Neural progenitor cell (in vitro differentiated cells): Measurements from ENCODE around the gene BSDC1. TPM values are rescaled to one million over a fixed set of nuclear protein-coding genes. Genes with fewer than 3 reads are reported as not detected.

ENCODE experiments used
- DNase-seq: peaks from one replicate; pipeline ENCODE4 v3.0.0-alpha.2; 2016; ENCODE audit warnings: low spot score
- H2AFZ ChIP-seq: fragments of 200-600 bp; sonication (generic); replicated peaks from 2 replicates; pipeline ENCODE4 v1.6.1; 2016; ENCODE audit warnings: antibody characterized with exemption
- H3F3A ChIP-seq: fragments of 200-600 bp; sonication (generic); 2 replicates; pipeline ENCODE4 v1.6.1; 2016; ENCODE audit warnings: antibody characterized with exemption, low read depth
- H3K27ac ChIP-seq: fragments of 200-600 bp; sonication (generic); 2 replicates; pipeline ENCODE4 v1.5.1; 2016; ENCODE audit warnings: mild to moderate bottlenecking
- H3K27me3 ChIP-seq: fragments of 200-600 bp; sonication (generic); 2 replicates; pipeline ENCODE4 v1.6.1; 2016; ENCODE audit warnings: mild to moderate bottlenecking, moderate library complexity
- H3K36me3 ChIP-seq: fragments of 200-600 bp; sonication (generic); 2 replicates; pipeline ENCODE4 v1.5.1; 2016
- H3K4me1 ChIP-seq: fragments of 200-600 bp; sonication (generic); 2 replicates; pipeline ENCODE4 v1.6.1; 2016; ENCODE audit warnings: mixed run types
- H3K4me2 ChIP-seq: fragments of 200-600 bp; sonication (generic); 2 replicates; pipeline ENCODE4 v1.6.1; 2016
- H3K4me3 ChIP-seq: fragments of 200-600 bp; sonication (generic); 2 replicates; pipeline ENCODE4 v1.5.1; 2016
- H3K79me2 ChIP-seq: fragments of 200-600 bp; sonication (generic); 2 replicates; pipeline ENCODE4 v1.6.1; 2016; ENCODE audit warnings: low read depth
- H3K9ac ChIP-seq: fragments of 200-600 bp; sonication (generic); 2 replicates; pipeline ENCODE4 v1.6.1; 2016
- H3K9me3 ChIP-seq: fragments of 200-600 bp; sonication (generic); 2 replicates; pipeline ENCODE4 v1.5.1; 2016; ENCODE audit warnings: low read depth
- H4K20me1 ChIP-seq: fragments of 200-600 bp; sonication (generic); 2 replicates; pipeline ENCODE4 v1.6.1; 2016; ENCODE audit warnings: low read depth
- H3K27ac Mint-ChIP-seq: 3 replicates; pipeline ENCODE4 v1.8.0; 2021; ENCODE audit warnings: mixed read lengths
- H3K27me3 Mint-ChIP-seq: 2 replicates; pipeline ENCODE4 v1.8.0; 2022; ENCODE audit warnings: low read depth, mild to moderate bottlenecking, inconsistent platforms, moderate library complexity, mixed read lengths; ENCODE audit not compliant: insufficient read depth
- H3K36me3 Mint-ChIP-seq: 3 replicates; pipeline ENCODE4 v1.8.0; 2021; ENCODE audit warnings: mixed read lengths
- H3K4me1 Mint-ChIP-seq: 3 replicates; pipeline ENCODE4 v1.8.0; 2021; ENCODE audit warnings: mixed read lengths
- H3K4me3 Mint-ChIP-seq: 3 replicates; pipeline ENCODE4 v1.8.0; 2021; ENCODE audit warnings: mild to moderate bottlenecking, moderate library complexity, mixed read lengths
- H3K9me3 Mint-ChIP-seq: 3 replicates; pipeline ENCODE4 v1.8.0; 2020; ENCODE audit warnings: mixed read lengths
- CTCF ChIP-seq: fragments of 200-600 bp; sonication (generic); IDR thresholded peaks from 2 replicates; pipeline ENCODE4 v1.5.1; 2017; ENCODE audit warnings: antibody characterized with exemption, mild to moderate bottlenecking
- EZH2 ChIP-seq: fragments of 200-600 bp; sonication (generic); IDR thresholded peaks from 2 replicates; pipeline ENCODE4 v1.6.1; 2017; ENCODE audit warnings: antibody characterized with exemption, mild to moderate bottlenecking, moderate library complexity
- EZH2phosphoT487 ChIP-seq: fragments of 200-600 bp; sonication (generic); IDR thresholded peaks from 2 replicates; pipeline ENCODE4 v1.6.1; 2017; ENCODE audit warnings: antibody characterized with exemption
- total RNA-seq: library from RNA; depleted of rRNA; stranded (reverse); fragments of >200 nt; gene quantifications from 2 replicates; pipeline ENCODE4 v1.2.3, GENCODE V29; 2015; ENCODE audit warnings: low replicate concordance

Gene BSDC1
- total RNA-seq, 1 donor from 2014 or later, result 47.5 TPM

- Mint-ChIP-seq H3K27me3 (peaks cover 4% of the 10 kb centered on the region), H3K27ac (no peak overlapping the region), H3K4me3 (no peak overlapping the region), H3K36me3 (peaks cover 8% of the 10 kb centered on the region), H3K9me3 (no peaks in the 10 kb centered on the region), H3K4me1 (peaks cover under 1% of the 10 kb centered on the region)
- no peak overlapping the region for H3K9ac ChIP-seq
- no peak overlapping the region for H3K4me3 ChIP-seq
- H3K27me3 ChIP-seq, result no peaks in the 10 kb centered on the region
- DNase-seq, result no peak
- H3K79me2 ChIP-seq, result no peaks in the 10 kb centered on the region
- no peak overlapping the region for H3K27ac ChIP-seq
- TF ChIP-seq EZH2phosphoT487, result no peak
- TF ChIP-seq CTCF, result no peak
- no peak for TF ChIP-seq EZH2
- no peaks in the 10 kb centered on the region for H3K36me3 ChIP-seq
- H3K4me2 ChIP-seq, result no peak overlapping the region
- H3K4me1 ChIP-seq, result no peaks in the 10 kb centered on the region
- H2AFZ ChIP-seq, result no peak overlapping the region
- no peaks in the 10 kb centered on the region for H3K9me3 ChIP-seq
- H3F3A ChIP-seq, result peaks cover 4% of the 10 kb centered on the region
- peaks cover 26% of the 10 kb centered on the region for H4K20me1 ChIP-seq
These were observed 72.4 kb downstream of the BSDC1 start for GRCh38 chr1:32321712-32322291.

- Histone ChIP-seq H2AFZ (no peak overlapping the region), H3K36me3 (no peaks in the 10 kb centered on the region), H3K9ac (no peak overlapping the region), H3K9me3 (no peaks in the 10 kb centered on the region), H3K79me2 (peaks cover 16% of the 10 kb centered on the region), H3K4me1 (no peaks in the 10 kb centered on the region), H4K20me1 (peaks cover 34% of the 10 kb centered on the region), H3K27me3 (no peaks in the 10 kb centered on the region), H3K4me3 (no peak overlapping the region), H3K27ac (no peak overlapping the region), H3F3A (peaks cover 14% of the 10 kb centered on the region), H3K4me2 (no peak overlapping the region)
- Mint-ChIP-seq H3K27me3 (peaks cover 4% of the 10 kb centered on the region), H3K27ac (no peak overlapping the region), H3K36me3 (peaks cover 2% of the 10 kb centered on the region), H3K9me3 (no peaks in the 10 kb centered on the region), H3K4me1 (no peaks in the 10 kb centered on the region), H3K4me3 (no peak overlapping the region)
- no peak for TF ChIP-seq EZH2
- TF ChIP-seq CTCF, result no peak
- no peak for TF ChIP-seq EZH2phosphoT487
- DNase-seq, result no peak
These were observed 75.9 kb downstream of the BSDC1 start for GRCh38 chr1:32318127-32318869.

- no peaks in the 10 kb centered on the region for H3K9me3 ChIP-seq
These were observed 77.4 kb downstream of the BSDC1 start for GRCh38 chr1:32316903-32317277.

More at GRCh38 chr1:32316903-32317277, 77.4 kb downstream of the BSDC1 start:
- H3K4me1 Mint-ChIP-seq, result no peaks in the 10 kb centered on the region
- TF ChIP-seq EZH2, result no peak
- TF ChIP-seq EZH2phosphoT487, result no peak
- no peak for TF ChIP-seq CTCF
- H3K36me3 Mint-ChIP-seq, result peaks cover 2% of the 10 kb centered on the region
- DNase-seq, result no peak
- H2AFZ ChIP-seq, result no peak overlapping the region
- H3F3A ChIP-seq, result peaks cover 14% of the 10 kb centered on the region
- no peaks in the 10 kb centered on the region for H3K36me3 ChIP-seq
- no peaks in the 10 kb centered on the region for H3K4me1 ChIP-seq
- no peak overlapping the region for H3K4me3 Mint-ChIP-seq
- no peak overlapping the region for H3K27ac ChIP-seq
- no peaks in the 10 kb centered on the region for H3K9me3 Mint-ChIP-seq
- no peaks in the 10 kb centered on the region for H3K27me3 ChIP-seq
- peaks cover under 1% of the 10 kb centered on the region for H3K27me3 Mint-ChIP-seq
- H3K9ac ChIP-seq, result no peak overlapping the region
- peaks cover 41% of the 10 kb centered on the region for H4K20me1 ChIP-seq
- no peak overlapping the region for H3K4me3 ChIP-seq
- H3K4me2 ChIP-seq, result no peak overlapping the region
- H3K27ac Mint-ChIP-seq, result no peak overlapping the region
- H3K79me2 ChIP-seq, result peaks cover 30% of the 10 kb centered on the region

Other genes starting within 250 kb of the BSDC1 start
- 37.2 and 51.0 TPM in 2 replicates for gene TXLNA, start 214.8 kb downstream of the BSDC1 start, total RNA-seq
- gene CCDC28B, start 193.8 kb downstream of the BSDC1 start, total RNA-seq, result 6.5 and 16.4 TPM in 2 replicates
- 5.6 and 5.8 TPM in 2 replicates for gene IQCC, start 188.8 kb downstream of the BSDC1 start, total RNA-seq
- not detected in 2 replicates for gene DCDC2B, start 185.4 kb downstream of the BSDC1 start, total RNA-seq
- gene TMEM234, start 172.1 kb downstream of the BSDC1 start, total RNA-seq, result 6.0 and 13.7 TPM in 2 replicates
- gene EIF3I, start 172.0 kb downstream of the BSDC1 start, total RNA-seq, result 204 and 220 TPM in 2 replicates
- 0.17 and 5.3 TPM in 2 replicates for gene FAM167B, start 147.2 kb downstream of the BSDC1 start, total RNA-seq
- 0.32 and 0.77 TPM in 2 replicates for gene LCK, start 143.2 kb downstream of the BSDC1 start, total RNA-seq
- 129 and 145 TPM in 2 replicates for gene HDAC1, start 102.4 kb downstream of the BSDC1 start, total RNA-seq
- gene MARCKSL1, start 58.2 kb downstream of the BSDC1 start, total RNA-seq, result 258 and 542 TPM in 2 replicates
- 3.8 and 7.6 TPM in 2 replicates for gene FAM229A, start 32.0 kb downstream of the BSDC1 start, total RNA-seq
- gene TSSK3, start 31.9 kb downstream of the BSDC1 start, total RNA-seq, result not detected in 2 replicates
- gene ZBTB8B, start 70.6 kb upstream of the BSDC1 start, total RNA-seq, result 4.2 and 5.6 TPM in 2 replicates
- gene ZBTB8A, start 145.0 kb upstream of the BSDC1 start, total RNA-seq, result 10.4 and 15.9 TPM in 2 replicates